GM21381 (cell line): ENCODE measurements around the gene USP49.

Source experiments
- ATAC-seq: cut with Tn5 transposase; IDR thresholded peaks from one replicate; pipeline ENCODE4 v1.9.1; 2021; ENCODE audit warnings: mild to moderate bottlenecking, moderate library complexity; ENCODE audit not compliant: unreplicated experiment

Gene USP49

GRCh38 chr6:41931792-41932191 is 36.6 kb upstream of the USP49 start:
- no peak for ATAC-seq

DNA sequence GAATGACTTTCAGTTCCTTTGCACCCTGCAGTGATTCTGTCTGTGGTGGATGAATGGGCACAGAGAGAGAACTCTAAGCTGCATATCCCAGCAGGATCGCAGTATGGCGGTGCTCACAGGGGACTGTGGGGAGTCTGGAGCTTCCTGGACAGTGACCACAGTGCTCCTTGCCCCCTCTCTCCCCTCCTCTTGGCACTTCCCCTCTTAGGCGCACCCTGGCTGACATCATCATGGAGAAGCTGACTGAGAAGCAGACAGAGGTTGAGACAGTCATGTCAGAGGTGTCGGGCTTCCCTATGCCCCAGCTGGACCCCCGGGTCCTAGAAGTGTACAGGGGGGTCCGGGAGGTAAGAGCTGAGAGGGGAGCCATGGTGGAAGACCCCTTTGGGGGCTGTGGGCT is 34.7 kb upstream of the USP49 start:
- ATAC-seq = no peak

DNA sequence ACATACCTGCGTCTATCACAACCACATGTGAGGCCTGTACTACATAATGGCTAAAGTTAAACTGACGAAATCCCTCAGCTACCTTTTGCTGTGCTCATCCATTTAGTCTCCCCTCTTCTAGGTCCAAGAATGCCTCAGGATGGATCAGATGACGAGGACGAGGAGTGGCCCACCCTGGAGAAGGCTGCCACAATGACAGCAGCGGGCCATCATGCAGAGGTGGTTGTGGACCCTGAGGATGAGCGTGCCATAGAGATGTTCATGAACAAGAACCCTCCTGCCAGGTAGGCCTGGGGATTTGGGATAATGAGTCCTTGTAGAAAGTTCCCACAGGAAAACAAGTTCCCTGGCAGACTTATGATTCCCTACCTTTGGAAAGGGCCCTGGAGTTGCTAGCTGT is 32.1 kb upstream of the USP49 start:
- ATAC-seq = no peak

DNA sequence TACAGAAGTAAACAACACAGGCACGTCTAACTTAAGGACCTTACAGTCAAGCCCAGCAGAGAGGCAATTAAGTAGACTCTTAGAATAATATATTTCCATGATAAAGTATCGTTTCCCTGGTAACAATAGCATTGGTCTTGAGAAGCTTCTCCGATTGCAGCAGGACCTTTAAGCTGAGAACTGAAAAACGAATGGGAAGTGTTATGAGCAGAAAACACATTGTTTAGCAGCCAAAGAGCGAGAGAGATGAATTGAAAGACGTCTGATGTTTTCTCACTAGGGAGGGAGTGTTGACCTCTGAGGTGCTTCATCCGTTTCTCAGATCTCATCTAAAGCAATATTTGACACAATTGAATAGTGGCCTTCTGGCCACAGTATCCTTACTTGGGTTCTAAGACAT is 27.0 kb upstream of the USP49 start:
- ATAC-seq = no peak

GRCh38 chr6:41921712-41921998 is 26.5 kb upstream of the USP49 start:
- ATAC-seq = peak; percentile 9

DNA sequence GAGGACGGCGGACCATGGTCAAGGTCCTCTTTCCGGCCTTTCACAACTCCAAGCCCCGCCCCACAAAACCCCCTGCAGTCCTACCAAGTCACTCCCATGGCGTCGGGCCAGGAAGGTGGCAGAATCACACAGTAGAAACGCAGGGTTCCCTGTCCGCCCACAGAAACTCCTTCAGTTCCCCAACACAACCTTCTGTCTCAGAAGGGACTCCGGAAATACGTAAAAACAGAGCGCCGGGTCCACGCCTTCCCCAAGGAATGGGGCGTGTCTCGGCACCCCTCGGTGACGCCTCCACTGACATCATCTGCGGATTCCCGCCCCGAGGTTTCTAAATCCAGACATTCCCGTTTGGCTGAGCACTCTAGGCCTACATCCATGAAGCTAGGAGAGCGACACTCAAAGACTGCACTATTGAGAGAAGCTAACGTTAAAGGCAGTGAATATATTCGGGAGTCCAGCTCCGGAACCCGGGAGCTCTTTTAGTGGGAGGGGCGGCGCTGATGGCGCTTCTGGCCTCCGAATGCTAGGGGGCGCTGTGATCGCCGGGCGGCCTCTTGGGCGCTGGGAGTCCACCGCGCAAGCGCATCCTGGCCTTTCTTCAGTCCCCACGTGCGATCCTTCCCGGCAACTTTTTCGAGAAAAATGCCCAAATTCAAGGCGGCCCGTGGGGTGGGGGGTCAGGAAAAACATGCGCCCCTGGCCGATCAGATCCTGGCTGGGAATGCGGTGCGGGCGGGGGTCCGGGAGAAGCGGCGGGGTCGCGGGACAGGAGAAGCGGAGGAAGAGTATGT is 25.9 kb upstream of the USP49 start, which contains the start of the genes BYSL and MED20:
Gene BYSL, plus strand, starts transcription at position 579 of the 791 bp plus-strand sequence. Its CDS starts 64 bp downstream, at position 643.
Gene MED20, minus strand, starts transcription at position 219 of the 791 bp plus-strand sequence. Its CDS starts 121 bp downstream, at position 98.
- peak; percentile 88 for ATAC-seq

GRCh38 chr6:41917528-41917927 is 22.4 kb upstream of the USP49 start:
- no peak for ATAC-seq

DNA sequence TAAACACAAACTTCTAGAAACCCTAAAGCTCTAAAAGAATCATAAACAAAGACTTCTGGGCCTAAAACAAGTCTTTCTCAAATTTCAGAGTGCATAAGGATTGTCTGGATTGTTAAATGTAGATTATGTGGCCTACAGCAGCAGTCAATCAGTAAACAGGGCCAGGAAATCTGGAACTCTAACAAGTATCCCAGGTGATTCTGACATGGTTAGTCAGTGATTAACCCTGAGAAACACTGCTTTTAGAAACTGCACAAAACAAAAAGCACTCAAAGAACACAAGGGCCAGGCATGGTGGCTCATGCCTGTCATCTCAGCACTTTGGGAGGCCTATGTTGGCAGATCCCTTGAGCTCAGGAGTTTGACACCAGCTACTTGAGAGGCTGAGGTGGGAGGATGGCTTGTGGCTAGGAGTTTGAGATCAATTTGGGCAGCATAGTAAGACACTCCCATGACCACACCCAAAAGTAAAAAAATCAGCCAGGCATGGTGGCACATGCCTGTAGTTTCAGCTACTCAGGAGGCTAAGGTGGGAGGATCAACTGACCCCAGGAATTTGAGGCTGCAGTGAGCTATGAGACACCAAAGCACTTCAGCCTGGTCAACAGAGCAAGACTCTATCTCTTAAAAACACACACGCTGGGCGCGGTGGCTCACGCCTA is 19.8 kb upstream of the USP49 start:
- ATAC-seq = no peak

DNA sequence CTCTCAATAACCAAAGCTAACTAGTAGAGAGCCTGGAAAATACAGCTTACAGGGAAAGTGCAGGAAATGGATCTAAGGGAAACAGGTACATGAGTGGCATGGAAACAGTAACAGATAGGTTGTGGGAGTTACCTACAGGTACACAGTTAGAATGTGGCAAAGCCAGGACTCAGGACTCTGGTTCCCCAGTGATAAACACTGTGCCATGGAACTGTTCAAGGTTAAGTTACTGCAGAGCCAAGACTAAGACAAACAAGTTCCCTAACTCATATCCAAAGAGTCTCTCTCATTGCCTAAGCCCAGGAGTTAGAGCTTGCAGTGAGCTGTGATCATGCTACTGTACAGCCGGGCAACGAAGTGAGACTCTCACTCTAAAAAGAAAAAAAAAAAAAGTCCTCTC is 19.2 kb upstream of the USP49 start:
- no peak for ATAC-seq

- ATAC-seq = no peak
These were observed 14.6 kb upstream of the USP49 start for GRCh38 chr6:41909727-41910126.

- ATAC-seq = no peak
These were observed 6.8 kb upstream of the USP49 start for GRCh38 chr6:41901882-41902519.

- no peak for ATAC-seq
These were observed 5.7 kb upstream of the USP49 start for GRCh38 chr6:41900861-41901260.

GRCh38 chr6:41896281-41896680 is 1.1 kb upstream of the USP49 start:
- ATAC-seq = no peak

DNA sequence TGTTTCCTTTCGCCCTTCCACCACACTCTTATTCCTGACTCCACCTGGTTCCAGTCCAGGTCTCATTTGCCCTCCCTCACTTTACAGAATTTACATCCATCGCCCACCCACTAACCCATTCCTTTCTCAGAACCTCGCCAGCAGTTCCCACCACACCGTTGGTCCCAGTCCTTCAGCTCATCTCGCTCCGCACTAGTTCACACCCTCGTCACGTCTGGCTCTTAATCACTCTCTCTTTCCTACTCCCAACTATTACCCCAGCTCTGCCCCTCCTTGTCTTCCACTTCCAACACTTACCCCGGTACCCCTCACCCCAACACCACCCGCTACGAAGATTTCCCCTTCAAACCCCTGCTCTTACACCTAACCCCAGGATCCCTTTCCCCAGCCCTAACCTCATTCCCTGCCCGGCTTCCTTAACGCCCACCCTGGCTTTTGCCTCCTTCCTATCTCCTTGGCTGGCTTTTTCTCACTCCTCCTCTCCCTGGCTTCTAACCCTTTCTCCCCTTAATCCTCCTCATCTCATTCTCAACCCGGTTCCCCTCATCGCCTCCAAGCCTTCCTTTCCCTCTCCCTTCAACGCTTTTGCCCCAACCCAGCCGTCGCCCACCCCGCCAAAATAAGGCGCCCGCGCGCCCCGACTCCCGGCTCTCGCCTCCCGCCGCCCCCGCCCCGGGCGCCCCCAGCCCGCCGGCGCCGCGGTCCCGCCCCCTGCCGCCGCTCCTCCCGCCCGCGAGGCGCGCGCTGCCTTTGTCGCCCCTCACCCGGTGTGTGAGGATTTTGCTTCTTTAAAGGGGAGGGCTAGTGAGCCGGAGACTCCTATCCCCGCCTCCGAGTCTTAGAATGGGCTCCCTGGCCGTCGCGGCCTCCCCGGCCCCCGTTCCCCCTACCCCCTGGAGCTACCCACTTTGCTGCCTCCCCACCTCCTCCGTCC is 542 bp downstream of the USP49 start:
- peak; percentile 33 for ATAC-seq

DNA sequence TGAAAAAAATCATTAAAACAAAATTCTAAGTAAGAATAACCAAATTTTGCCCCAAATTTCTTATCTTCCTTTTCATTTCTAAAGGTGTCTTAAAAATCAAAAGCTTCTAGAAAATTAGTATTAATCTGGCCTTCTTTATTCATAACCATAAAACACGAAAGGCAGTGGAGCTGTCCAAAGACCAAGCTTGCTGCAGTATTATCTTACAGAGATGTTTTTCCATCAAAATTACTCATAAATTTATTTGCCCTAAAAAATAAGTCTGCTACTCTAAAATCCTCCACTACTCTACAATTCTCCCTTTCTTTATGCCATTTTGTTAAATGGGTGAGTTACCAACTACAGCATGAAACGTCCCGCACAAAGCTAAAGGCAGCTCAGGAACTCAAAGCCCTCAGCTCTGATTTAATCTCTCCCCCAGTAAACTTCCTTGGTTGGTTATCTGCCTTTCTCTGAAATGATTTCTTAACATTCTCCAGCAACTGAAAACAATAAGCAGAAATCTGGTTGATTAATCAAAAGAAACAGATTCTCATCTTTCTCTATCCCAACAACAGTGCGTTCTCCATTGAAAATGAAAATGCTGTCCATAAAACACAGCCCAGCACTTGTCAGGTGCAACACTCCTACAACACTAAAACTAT is 2.1 kb downstream of the USP49 start:
- no peak for ATAC-seq

DNA sequence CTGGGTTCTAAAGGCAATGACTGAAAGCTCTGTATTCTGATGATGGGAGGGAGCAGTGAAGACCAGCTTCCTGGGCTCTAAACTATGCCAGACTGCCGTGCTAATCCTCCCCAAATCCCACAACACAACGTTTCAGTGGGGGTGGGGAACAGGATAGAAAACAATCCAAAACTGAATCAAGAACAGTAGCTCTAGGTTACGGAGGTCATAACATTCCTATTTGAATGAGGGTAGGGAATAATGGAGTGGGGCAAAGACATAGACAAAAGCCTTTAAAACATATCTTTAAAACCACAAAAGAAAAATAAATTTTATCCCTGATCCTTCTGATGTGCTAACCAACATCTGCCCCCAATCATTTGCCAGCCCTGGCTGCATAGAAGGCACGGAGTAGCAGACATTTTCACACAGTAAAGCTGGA is 7.8 kb downstream of the USP49 start:
- no peak for ATAC-seq

DNA sequence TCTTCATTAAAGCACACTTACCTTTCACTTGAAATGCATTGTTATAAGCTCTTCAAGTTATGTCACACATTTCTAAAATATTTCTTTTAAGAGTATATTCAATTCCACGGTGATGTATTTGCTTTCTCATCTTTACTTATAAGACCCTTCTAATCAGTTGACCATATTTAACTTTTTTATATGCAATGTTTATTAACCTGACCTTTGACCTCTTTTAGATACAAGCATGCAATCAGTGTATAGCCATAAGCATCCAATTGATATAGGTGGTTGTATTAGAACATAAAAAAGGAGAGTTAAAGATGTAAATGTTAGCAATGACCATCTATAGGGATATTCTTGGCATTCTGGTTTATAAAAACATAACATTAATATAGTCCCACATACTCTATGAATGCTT is 9.2 kb downstream of the USP49 start:
- no peak for ATAC-seq

GRCh38 chr6:41884957-41885356 is 10.2 kb downstream of the USP49 start:
- ATAC-seq = no peak

- ATAC-seq = no peak
These were observed 13.7 kb downstream of the USP49 start for GRCh38 chr6:41881506-41881905.

GRCh38 chr6:41878961-41879405 is 16.2 kb downstream of the USP49 start:
- ATAC-seq = no peak
